ENCODE results near the gene HMOX2. TPM values are rescaled to one million over a fixed set of nuclear protein-coding genes. Genes with fewer than 3 reads are reported as not detected.

Gene HMOX2
- polyA plus RNA-seq, 3 donors: 42.0 to 50.8 (median 42.4) TPM

GRCh38 chr16:4513881-4514280 lies 37.7 kb downstream of the HMOX2 start:
- no peak for DNase-seq (ENCODE audit: extremely low read depth in 1 of 11, low read depth in 9 of 11, low spot score in 4 of 11)

GRCh38 chr16:4514606-4515005 lies 38.4 kb downstream of the HMOX2 start:
- DNase-seq (ENCODE audit: extremely low read depth in 1 of 11, low read depth in 9 of 11, low spot score in 4 of 11): no peak

DNA sequence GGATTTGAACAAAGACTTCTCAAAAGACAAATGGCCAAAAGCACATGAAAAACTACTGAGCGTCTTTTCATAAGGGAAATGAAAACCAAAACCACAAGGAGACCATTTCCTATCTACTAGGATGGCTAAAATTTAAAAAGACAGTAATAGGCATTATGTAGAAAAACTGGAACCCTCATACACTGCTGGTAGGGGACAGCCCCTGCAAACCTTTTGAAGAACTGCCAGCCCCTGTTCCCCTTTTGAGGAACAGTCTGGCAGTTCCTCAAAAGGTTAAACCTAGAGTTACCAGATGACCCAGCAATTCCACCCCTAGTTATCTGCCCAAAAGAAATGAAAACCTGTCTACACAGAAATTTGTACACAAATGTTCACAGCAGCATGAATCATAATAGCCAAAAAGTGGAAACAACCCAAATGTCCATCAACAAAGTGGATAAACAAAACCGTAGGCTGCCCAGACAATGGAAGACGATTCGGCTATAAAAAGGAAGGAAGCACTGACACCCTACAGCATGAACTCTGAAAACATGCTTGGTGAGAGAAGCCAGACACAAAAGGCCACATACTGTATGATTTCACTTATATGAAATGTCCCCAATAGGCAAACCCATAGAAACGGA lies 39.5 kb downstream of the HMOX2 start:
- no peak for DNase-seq (ENCODE audit: extremely low read depth in 1 of 11, low read depth in 9 of 11, low spot score in 4 of 11)

GRCh38 chr16:4517812-4518680 lies 41.8 kb downstream of the HMOX2 start:
- peak in 3 of 11 donors; percentile 34 to 35 (median 35) for DNase-seq (ENCODE audit: extremely low read depth in 1 of 11, low read depth in 9 of 11, low spot score in 4 of 11)

- no peak for DNase-seq (ENCODE audit: extremely low read depth in 1 of 11, low read depth in 9 of 11, low spot score in 4 of 11)
Observed at GRCh38 chr16:4519274-4520058, 43.3 kb downstream of the HMOX2 start.

DNA sequence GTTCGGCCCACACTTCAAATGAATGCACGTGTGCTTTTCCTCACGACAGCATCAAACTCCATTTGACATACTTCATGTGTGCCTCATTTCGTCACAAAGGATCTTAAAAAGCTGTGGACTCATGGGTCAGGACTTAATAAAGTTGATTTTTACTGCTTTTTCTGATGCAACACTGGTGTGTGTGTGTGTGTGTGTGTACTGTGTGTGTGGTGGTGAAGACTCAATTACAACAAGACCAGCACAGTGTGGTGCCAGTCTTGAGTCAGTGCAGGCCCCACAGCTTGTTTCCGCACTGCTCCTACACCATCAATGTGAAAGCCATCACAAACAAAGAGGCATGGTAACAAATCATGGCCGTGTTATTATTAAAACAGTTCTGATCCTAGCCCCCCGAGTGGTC lies 44.7 kb downstream of the HMOX2 start:
- DNase-seq (ENCODE audit: extremely low read depth in 1 of 11, low read depth in 9 of 11, low spot score in 4 of 11): no peak

DNA sequence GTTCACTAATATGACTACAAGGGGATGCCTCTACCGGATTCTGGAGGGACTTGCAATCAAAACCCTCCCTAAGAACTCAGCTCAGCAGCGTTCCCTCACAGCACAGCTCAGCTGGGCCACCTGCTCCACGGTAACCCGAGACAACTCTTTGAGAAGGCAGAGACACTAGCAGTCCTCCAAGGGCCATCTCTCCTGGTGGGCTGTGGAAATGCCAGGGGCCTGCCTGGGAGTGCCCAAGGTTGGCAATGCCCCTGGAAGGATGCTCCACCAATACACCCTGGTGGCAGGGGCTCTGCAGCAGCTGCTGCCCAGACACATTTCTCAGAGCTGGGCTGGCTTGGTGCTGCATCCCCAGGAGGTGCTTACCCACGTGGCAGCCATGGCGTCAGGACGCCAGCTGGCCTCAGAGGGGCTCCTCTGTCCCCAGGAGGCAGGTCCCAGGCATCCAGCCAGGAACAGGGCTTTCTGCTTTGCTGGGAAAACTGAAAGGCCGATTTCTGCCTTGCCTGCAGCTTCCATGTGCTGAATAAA lies 45.9 kb downstream of the HMOX2 start:
- DNase-seq (ENCODE audit: extremely low read depth in 1 of 11, low read depth in 9 of 11, low spot score in 4 of 11): no peak

DNA sequence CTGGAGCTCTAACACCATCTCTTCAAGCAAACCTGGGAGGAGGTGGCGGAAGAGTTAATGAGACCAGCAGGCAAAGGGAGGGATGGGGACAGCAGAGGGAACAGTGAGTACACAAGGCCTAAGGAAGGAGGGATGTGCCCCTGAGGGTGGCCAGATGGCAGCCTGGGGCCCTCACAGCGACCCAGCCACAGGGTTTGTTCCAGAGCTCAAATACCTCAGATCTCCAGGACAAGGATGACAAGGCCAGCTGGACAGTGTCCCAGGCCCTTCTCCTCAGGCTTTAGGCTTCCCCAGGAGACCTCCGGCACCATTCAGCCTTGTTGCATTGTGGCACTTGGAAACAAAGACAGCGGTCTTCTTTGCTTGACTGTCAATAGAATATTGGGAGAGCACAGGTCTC lies 47.5 kb downstream of the HMOX2 start:
- no peak for DNase-seq (ENCODE audit: extremely low read depth in 1 of 11, low read depth in 9 of 11, low spot score in 4 of 11)

- DNase-seq (ENCODE audit: extremely low read depth in 1 of 11, low read depth in 9 of 11, low spot score in 4 of 11): no peak
Observed at GRCh38 chr16:4524571-4524970, 48.4 kb downstream of the HMOX2 start.

GRCh38 chr16:4525069-4525468 lies 48.9 kb downstream of the HMOX2 start:
- no peak for DNase-seq (ENCODE audit: extremely low read depth in 1 of 11, low read depth in 9 of 11, low spot score in 4 of 11)

GRCh38 chr16:4525634-4526277 lies 49.6 kb downstream of the HMOX2 start:
- no peak for DNase-seq (ENCODE audit: extremely low read depth in 1 of 11, low read depth in 9 of 11, low spot score in 4 of 11)

DNA sequence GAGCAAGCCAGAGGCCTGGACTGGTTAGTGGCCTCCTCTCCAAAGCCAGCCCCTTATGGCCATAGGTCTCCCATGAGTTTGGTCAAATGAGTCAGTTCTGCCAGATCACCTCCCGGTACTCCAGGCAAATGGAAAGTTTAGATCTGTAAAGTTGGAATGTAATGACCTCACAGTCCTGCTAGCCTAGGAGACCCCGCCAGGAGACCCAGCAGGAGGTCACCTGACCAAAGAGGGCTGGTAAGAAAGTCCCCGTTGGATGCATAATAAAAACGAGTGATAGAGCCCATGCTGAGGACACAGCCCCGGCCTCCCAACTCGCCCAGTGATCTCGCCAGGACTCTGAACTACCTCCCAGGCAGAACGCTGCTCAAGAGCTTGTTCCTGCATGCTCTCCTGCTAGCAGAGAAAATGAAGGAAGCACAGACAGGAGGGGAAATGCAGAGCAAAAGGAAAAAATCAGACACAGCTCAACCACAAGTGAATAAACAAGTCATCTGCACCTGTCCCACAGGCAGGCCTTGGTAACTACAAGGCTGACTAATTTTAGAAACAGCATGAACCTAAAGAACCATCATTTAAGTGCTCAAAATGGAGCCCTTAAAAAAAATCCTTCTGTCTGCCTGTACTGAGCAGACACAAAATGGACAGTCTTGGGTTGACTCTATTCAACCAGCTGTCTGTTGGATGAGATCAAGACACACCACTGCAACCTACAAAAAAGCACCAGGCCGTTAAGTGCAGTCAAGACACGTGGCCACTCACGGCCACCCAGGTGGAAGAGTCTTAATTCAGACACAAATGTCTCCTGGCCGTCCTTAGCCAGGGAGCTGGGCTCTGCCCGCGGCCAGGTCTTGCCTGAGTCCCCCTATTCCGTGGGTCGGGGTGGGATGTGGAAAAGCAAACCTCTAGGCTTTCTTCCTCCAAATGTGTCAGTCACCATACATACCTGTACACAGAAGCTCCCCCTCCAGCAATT lies 53.2 kb downstream of the HMOX2 start:
- DNase-seq (ENCODE audit: extremely low read depth in 1 of 11, low read depth in 9 of 11, low spot score in 4 of 11): no peak

GRCh38 chr16:4531811-4532210 lies 55.6 kb downstream of the HMOX2 start:
- peak in 1 of 11 donors; percentile 27 for DNase-seq (ENCODE audit: extremely low read depth in 1 of 11, low read depth in 9 of 11, low spot score in 4 of 11)

DNA sequence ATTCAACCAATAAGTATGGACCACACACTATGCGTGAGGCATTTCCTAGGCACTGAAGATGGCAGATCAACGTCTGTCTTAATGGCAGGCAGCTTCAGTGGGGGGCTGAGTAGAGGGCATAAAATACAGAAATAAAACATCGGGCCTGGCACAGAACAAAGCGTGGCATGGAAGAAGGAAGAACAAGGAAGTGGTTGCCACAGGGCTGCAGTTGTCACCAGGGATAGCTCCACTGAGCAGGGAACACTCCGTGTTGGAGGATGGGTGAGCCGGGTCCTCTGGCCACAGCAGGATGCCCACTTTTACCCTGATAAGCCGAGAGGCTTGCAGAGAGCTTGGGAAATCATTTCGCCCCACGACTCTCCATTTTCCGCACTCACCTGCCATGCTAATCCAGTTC lies 56.0 kb downstream of the HMOX2 start:
- no peak for DNase-seq (ENCODE audit: extremely low read depth in 1 of 11, low read depth in 9 of 11, low spot score in 4 of 11)

DNA sequence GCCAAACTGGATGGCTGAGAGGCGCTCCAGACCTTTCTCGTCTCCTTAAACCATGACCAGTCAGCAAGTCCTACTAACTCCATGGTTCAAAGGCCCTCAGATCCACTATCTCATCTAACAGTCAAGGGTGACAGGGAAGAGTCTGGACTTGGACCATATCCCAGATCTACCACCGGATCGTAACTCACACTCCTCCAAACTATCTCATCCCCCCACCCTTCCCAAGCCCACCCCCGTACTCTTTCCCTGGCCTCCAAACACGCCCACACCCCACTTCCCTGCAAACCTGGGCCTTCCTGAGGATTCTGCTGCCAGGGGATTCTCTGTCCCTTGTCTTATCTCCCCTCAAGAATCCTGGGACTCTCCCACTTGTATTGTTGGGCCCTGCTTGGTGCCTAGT lies 57.3 kb downstream of the HMOX2 start:
- DNase-seq (ENCODE audit: extremely low read depth in 1 of 11, low read depth in 9 of 11, low spot score in 4 of 11): no peak

GRCh38 chr16:4534151-4534790 lies 58.1 kb downstream of the HMOX2 start:
- DNase-seq (ENCODE audit: extremely low read depth in 1 of 11, low read depth in 9 of 11, low spot score in 4 of 11): no peak

DNA sequence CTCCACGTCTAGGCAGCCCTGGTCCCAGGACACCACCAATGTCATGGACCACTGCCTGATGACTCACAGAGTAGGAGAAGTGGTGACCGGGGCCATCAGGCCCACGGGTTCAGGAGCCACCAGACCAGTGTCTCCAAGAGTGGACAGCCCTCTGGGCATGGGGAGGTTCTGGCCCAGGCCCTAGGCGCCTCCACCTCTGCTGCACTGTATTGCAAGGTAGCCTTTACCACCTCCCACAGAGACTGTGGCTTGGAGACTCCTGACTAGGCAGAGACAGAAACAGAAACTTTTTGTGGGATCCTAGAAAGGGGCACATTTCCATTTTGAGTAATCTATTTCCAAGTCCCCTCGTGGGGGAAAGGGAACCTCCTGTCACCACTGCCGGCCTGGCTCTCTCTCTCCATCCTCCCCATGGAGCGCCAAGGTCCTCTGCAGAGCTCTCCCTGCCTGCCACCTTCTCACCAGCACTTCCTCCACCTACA lies 59.5 kb downstream of the HMOX2 start:
- no peak for DNase-seq (ENCODE audit: extremely low read depth in 1 of 11, low read depth in 9 of 11, low spot score in 4 of 11)
